Stromal cell of bone marrow (primary cell): ENCODE data around the gene TUB.

Experiments
- DNase-seq: peaks from one replicate; pipeline ENCODE4 v3.0.0-alpha.2; 2012; ENCODE audit warnings: low read depth

Gene TUB

GRCh38 chr11:8092587-8093424 is 11.8 kb downstream of the TUB start:
- DNase-seq: peak; percentile 59

GRCh38 chr11:8093931-8094575 is 13.0 kb downstream of the TUB start:
- DNase-seq: no peak

- no peak for DNase-seq
Observed at GRCh38 chr11:8094656-8095055, 13.6 kb downstream of the TUB start.

- no peak for DNase-seq
Observed at GRCh38 chr11:8095371-8095770, 14.4 kb downstream of the TUB start.

GRCh38 chr11:8095806-8096522 is 15.0 kb downstream of the TUB start:
- DNase-seq: no peak

- no peak for DNase-seq
Observed at GRCh38 chr11:8096575-8096974, 15.6 kb downstream of the TUB start.

- no peak for DNase-seq
Observed at GRCh38 chr11:8097062-8097461, 16.1 kb downstream of the TUB start.

GRCh38 chr11:8097468-8097867 is 16.5 kb downstream of the TUB start:
- DNase-seq: no peak

- no peak for DNase-seq
Observed at GRCh38 chr11:8097926-8098325, 16.9 kb downstream of the TUB start.

GRCh38 chr11:8098361-8098760 is 17.4 kb downstream of the TUB start:
- peak; percentile 58 for DNase-seq

- DNase-seq: no peak
Observed at GRCh38 chr11:8098879-8099278, 17.9 kb downstream of the TUB start.

- DNase-seq: peak; percentile 57
Observed at GRCh38 chr11:8099291-8099899, 18.4 kb downstream of the TUB start.

- DNase-seq: no peak
Observed at GRCh38 chr11:8100158-8100557, 19.1 kb downstream of the TUB start.

- no peak for DNase-seq
Observed at GRCh38 chr11:8100605-8101004, 19.6 kb downstream of the TUB start.

GRCh38 chr11:8101421-8101820 is 20.4 kb downstream of the TUB start:
- no peak for DNase-seq

- no peak for DNase-seq
Observed at GRCh38 chr11:8102296-8102915, 21.4 kb downstream of the TUB start.

GRCh38 chr11:8102965-8103364 is 22.0 kb downstream of the TUB start:
- DNase-seq: no peak

- no peak for DNase-seq
Observed at GRCh38 chr11:8103909-8104308, 22.9 kb downstream of the TUB start.

- no peak for DNase-seq
Observed at GRCh38 chr11:8105133-8105532, 24.1 kb downstream of the TUB start.

GRCh38 chr11:8105666-8106065 is 24.7 kb downstream of the TUB start:
- no peak for DNase-seq

- no peak for DNase-seq
Observed at GRCh38 chr11:8106679-8107078, 25.7 kb downstream of the TUB start.

- DNase-seq: no peak
Observed at GRCh38 chr11:8107642-8108041, 26.6 kb downstream of the TUB start.
